ENCODE measurements around the gene AKT2.

- TF ChIP-seq CTCF (IDR thresholded peaks at IDR 0.05) = no peak
- TF ChIP-seq GATA3 (IDR thresholded peaks at IDR 0.05; ENCODE audit: borderline replicate concordance) = no peak
- TF ChIP-seq RCOR1 (IDR thresholded peaks at IDR 0.05; ENCODE audit: low read depth, low read length) = no peak
- TF ChIP-seq MAFK (IDR thresholded peaks at IDR 0.05; ENCODE audit: partially characterized antibody) = no peak
- TF ChIP-seq CBX2 (IDR thresholded peaks at IDR 0.05; ENCODE audit: borderline replicate concordance, low read depth) = no peak
- TF ChIP-seq POLR2A (IDR thresholded peaks at IDR 0.05; ENCODE audit: low read length) = no peak
- no peak for TF ChIP-seq USF2 (IDR thresholded peaks at IDR 0.05)
Observed at GRCh38 chr19:40320558-40320935, 35.4 kb upstream of the AKT2 start.
